Activated CD8-positive, alpha-beta memory T cell treated with anti-CD3 and anti-CD28 coated beads, Interleukin-2, amount 50 U/mL, for 48 hours (primary cell): ENCODE results near the gene CAPZA1.

Source experiments
- DNase-seq: peaks from one replicate; pipeline ENCODE4 v3.0.0-alpha.2; 2020

Gene CAPZA1

DNA sequence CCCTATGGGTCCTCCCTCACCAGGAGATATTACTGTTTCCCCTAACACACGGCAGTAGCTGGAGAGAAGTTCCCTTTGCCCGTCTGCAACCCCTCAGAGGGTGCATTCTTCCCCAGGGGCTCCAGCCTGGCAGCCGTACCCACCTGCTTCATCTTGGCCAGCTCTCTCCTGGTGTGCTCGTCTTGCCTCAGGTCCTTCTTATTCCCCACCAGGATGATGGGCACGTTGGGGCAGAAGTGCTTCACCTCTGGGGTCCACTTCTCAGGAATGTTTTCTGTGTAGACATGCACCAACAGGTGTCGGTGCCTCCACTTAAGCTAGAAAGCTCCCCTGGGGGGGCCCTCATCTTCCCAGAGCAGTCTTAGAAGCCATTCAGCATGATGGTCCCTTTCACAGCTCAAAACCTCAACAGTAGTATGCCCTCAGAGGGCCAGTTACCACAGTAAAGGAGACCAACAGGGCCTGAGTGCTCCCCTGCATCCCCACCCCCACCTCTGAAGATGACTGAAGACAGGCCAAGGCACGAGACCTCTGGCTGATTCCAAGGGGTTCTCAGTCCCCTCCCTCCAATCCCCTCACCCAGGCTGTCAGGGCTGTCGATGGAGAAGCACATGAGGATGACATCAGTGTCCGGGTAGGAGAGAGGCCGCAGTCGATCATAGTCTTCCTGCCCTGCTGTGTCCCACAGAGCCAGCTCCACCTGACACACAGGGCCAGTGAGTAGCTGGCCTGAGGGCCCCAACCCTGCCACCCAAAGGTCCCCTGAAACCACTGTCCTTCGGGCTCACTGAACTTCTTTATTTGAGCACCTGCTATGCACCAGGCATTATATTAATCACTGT, 83.0 kb downstream of the CAPZA1 start:
- DNase-seq = no peak

DNA sequence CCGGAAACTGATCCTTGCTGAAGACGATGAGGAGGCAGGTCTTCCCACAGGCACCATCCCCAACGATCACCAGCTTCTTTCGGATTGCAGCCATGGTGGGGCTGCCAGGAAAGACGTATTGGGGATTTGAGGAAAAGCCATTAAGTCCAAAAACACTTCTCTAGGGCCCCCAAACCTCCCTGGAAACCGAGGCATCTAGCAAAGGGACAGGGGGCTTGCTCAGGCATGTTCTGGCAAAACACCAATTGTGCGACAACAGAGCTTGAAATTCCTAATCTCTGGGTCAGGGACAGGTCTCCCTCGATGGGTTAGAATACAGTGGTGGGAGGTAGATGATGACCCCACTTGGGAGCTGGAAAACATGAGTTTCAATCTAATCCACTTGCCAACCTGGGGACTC, 84.1 kb downstream of the CAPZA1 start:
- no peak for DNase-seq

GRCh38 chr1:112704391-112704933, 84.8 kb downstream of the CAPZA1 start:
- DNase-seq = peak; percentile 69

DNA sequence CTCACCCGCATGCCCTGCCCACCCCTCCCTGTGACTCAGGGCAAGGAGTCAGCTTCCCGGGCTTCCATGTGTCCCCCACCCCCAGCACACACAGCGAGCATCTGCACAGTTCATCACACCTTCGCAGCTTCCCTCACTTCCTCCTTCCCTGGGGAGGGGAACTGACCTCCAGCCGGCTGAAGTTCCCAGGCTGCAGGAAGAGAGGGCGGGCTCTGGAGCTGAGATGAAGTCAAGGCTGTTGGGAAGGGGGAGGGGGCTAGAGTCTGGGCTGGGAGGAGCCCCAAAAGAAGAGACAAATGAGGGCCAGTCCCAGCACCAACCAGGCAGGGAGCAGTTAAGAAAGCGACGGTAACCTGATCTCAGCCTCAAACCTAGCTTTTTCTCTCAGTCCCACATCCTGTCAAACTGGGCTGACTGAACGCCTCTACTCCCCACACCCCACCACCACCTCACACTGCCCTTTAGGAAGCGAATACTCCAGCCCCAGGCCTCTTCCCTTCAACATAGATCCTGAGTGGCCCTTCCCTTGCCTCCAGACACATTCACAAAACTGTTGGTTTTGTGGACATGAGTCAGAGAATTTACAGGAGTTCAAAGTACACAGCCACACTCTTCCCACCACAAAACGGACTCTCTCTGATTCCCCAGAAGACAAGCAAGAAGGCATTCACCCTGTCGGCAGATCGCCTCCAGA, 85.4 kb downstream of the CAPZA1 start:
- peak; percentile 71 for DNase-seq

- DNase-seq = peak; percentile 71
These were observed 87.0 kb downstream of the CAPZA1 start, which contains the start of gene RHOC for GRCh38 chr1:112706505-112707220. Gene RHOC (minus strand): TSS chr1:112707127. CDS start chr1:112703799, 3,328 bp downstream.

DNA sequence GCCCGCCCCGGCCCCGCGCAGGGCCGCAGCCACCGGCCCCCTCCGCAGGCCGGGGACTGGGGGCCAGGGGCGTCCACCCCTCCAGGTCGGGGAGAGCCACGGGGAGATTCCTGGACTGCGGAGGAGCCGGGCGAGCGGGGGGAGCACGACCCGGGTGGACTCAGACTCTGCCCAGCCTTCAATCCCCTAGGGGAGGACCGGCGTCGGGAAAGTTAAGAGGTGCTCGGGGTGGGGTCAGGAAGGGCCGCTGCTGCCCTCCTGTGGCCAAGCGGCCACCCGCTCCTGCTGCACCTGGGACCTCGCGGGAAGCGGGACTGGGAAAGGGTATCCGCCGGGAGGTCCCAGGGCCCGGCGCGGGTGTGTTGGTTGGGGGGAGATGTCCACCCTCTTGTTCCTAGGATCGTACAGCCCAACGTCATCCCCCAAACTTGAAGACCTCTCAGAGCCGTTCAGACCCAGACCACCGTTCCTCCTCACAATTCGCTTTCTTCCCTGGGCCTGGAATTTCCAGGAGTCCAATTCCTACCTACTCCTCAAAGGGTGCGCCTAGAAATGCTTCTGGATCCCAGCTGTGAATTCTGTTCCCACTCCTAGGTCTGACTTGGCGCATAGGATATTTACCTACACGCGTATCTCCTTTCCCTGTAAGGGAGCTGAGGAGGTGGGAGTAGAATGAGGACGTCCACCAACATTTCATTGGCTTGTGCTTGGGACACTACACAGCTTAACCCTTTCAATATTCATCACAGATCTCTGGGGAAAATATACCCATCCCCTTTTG, 87.8 kb downstream of the CAPZA1 start:
- peak; percentile 82 for DNase-seq

DNA sequence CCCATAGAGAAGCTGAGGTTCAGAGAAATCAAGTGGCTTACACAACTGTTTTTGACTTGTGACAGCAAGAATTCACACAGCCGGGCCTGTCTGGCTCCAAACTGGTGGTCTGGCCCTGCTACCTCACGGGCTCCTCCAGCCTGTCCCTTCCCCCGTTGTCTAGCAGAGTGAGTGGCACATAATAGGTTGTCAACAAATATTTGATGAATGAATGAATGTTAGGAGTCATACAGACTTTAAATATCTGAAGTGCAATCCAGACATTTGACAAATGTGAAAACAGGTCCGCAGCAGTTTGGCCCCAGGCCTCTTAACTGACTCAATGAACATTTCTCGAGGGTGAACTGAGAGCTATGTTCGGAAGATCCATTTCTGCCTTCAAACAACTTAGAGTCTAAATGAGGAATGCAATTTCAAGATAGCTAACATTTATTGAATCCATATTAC, 88.4 kb downstream of the CAPZA1 start:
- no peak for DNase-seq

DNA sequence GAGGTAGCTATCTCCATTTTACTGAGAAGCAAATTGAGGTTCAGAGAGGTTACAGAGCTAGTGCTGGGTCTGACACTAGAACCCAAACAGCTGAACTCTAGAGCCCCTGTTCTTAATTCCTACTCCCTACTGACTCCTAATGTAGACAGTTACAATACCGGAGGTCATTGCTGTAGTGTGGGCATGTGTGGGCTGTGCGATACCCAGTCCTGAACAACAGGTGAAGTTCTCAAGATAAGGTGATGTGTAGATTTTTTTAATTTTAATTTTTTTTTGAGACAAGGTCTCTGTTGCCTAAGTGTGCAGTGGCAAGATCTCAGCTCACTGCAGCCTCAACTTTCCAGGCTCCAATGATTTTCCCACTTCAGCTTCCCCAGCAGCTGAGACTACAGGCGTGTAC, 88.9 kb downstream of the CAPZA1 start:
- no peak for DNase-seq

DNA sequence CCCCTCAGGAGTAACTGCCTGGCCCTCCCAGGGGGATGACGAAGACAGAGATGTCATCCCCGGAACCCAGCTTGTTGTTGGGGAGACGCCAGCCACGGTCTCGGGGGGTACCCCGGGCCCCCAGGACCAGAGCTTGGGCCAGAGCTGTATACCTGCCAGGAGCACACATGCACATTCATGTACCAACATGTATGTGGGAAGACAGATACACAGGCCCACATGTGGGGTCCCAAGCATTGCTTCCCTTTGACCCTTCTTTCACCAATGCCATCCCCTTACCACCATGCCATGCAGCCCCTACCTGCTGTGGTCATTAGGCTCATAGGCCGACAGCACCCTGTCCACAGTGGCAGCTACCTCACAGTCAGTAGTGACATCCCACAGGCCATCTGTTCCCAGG, 90.5 kb downstream of the CAPZA1 start:
- DNase-seq = no peak

DNA sequence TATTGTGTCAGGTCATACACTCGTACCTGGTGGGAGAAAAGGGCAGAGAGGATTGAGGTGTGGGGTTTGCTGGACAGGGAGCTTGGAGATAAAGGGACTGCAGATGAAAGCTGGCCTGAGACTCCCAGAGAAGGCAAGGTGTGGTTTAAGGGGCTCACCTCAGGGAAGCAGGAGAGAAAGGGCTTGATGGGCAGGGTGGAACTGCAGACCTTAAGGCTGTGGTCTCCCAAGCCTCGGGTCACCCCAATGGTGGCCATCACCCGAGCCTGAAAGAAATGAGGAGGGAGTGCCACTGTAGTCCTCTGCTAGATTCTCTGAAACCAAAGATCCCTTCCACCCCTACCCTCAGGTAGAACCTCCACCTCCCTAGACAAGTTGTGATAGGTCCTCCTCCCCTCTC, 91.0 kb downstream of the CAPZA1 start:
- no peak for DNase-seq

- DNase-seq = no peak
These were observed 91.4 kb downstream of the CAPZA1 start for GRCh38 chr1:112711041-112711440.

DNA sequence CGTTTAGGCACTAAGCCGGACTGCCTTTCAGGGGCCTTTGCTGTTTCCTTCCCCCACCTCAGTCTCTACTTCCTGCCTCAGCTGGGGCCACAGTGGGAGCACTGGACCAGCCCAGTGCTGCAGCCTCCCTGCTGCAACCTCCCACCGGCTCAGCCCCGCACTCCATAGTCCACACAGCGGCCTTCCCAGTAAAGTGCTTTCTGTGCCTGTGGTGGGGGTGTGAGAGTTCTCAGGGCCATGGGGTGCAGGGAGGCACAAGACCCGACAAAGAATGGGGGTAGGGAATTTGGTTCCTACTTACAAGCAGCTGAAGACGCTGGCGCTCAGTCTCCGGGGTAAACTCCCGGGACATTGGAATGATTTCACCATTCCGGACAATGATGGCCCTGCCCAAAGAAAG, 92.0 kb downstream of the CAPZA1 start:
- DNase-seq = no peak

DNA sequence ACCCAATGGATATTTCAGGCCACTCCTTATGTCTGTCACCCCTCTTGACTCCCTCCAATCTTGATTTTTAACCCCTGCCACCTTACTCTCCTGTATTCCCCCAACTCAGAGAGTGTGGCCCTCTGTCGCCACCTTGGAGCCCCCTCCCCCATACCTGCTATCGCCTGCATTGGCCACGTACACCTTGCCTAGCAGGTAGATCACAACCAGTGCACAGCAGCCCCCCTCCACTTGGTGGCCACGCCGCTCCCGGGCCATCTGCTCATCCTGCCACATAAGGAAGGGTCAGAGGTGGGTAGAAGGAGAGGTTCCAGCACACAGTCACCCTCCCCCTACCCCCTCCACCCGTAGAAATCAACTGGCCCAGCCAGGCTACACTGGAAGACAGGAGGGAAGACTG, 92.6 kb downstream of the CAPZA1 start:
- DNase-seq = no peak

DNA sequence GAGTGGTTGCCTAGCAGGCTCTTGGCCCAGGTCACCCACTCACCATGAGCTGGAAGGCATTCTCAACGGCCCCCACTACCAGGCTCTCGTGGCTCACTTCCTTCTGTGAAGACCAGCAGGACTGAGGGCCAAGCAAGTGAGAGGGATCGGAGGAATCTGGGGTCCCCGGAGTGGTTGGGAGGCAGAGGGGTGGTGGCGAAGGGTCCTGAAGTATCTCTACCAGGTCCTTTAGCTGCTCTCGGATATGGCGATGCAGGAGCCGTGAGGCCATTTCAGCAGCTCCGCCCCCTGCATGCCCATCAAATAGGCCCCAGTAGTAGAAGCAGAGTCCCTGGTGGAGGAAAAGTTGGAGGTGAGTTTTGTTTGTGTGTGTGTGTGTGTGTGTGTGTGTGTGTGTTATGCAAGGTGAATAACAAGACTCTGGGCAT, 93.1 kb downstream of the CAPZA1 start:
- no peak for DNase-seq

- no peak for DNase-seq
These were observed 94.1 kb downstream of the CAPZA1 start for GRCh38 chr1:112713466-112714312.

- peak; percentile 64 for DNase-seq
These were observed 95.0 kb downstream of the CAPZA1 start for GRCh38 chr1:112714313-112715263.

DNA sequence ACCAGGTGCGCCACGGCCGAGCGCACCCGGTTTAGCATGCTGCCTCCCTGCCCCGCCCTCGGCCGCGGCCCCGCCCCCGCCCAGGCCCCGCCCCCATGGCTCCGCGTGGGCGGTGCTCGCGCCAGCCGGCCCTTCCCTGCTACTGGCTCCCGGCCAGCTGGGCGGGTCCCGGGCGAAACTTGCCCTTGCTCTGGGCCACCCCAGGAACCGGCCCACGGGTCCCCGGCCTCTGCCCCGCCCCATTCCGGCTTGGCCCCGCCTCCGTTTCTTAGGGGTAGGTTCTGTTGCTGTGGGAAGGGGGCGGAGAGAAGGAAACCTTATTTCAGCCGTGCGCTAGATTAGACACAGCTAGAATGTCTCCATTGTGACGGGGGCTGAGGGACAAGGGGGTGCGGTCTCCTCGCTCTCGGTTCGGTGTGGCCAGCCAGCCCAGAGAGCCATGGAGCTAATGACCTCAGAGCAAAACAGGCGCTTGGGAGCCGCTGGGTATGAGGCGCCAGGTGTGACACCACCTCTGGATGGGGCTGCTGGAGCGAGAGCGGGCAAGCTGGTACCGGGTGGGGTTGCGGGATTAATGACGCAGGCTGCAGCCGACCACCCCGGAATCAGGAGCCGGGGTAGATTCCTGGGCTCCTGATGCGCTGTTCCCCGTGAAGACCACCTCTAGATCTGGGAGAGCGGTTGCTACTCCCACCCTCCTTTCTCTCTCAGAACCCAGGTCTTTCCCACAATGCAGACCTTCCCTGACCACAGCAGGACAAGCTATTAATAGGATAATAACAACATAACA, 95.8 kb downstream of the CAPZA1 start, which contains the start of gene PPM1J:
Gene PPM1J (minus strand): TSS at position 69 of the 790 bp plus-strand sequence. CDS start 31 bp downstream, at position 38.
- peak; percentile 98 for DNase-seq

GRCh38 chr1:112716133-112716720, 96.6 kb downstream of the CAPZA1 start:
- peak; percentile 86 for DNase-seq
